ENCODE data around the gene ZNHIT3. TPM values are rescaled to one million over a fixed set of nuclear protein-coding genes. Genes with fewer than 3 reads are reported as not detected.

The ZNHIT3 gene
- total RNA-seq, result 30.5 and 43.0 TPM in 2 replicates

DNA sequence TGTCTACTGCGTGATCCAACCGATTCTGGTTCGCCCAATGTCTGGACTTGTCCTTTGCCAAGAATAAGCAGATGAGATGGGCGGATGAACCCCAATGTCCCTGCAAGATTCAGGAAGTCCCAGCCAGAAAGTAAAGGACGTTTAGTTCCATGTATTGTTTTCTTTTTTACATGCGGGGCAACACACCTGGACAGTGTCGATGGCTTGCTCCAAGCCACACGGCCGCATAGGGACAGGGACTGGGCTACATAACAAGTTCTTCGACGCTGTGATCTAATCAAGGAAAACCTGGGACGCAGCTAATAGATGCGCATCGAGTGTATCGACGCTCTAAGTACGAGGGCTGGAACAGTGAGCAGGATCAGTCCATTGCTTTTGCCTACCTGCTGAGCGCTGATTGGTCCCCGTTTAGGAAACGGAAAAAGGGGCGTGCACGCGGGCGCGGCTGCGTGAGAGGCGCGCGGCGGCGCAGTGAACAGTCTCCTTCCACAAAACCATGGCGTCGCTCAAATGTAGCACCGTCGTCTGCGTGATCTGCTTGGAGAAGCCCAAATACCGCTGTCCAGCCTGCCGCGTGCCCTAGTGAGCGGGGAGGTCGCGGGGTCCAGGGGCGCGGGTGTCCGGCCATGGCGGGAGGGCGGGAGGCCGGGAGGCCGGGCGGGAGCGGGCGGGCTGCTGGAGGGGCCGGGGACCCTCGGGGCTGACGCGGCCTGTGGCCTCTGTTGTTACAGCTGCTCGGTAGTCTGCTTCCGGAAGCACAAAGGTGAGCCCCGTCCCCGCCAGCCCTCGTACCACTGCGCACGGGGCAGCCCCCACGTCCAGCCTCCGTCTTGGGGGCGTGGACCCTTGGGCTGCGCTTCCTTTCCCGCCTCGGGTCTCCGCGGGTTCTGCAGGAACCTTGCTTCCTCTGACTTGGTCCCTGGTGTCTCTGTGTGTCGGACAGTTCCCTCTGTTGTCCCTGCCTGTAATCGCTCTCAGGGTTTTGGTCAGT is at the start of gene ZNHIT3:
Gene ZNHIT3 (plus strand): TSS at position 478 of the 991 bp plus-strand sequence. CDS start 19 bp downstream, at position 497.

DNA sequence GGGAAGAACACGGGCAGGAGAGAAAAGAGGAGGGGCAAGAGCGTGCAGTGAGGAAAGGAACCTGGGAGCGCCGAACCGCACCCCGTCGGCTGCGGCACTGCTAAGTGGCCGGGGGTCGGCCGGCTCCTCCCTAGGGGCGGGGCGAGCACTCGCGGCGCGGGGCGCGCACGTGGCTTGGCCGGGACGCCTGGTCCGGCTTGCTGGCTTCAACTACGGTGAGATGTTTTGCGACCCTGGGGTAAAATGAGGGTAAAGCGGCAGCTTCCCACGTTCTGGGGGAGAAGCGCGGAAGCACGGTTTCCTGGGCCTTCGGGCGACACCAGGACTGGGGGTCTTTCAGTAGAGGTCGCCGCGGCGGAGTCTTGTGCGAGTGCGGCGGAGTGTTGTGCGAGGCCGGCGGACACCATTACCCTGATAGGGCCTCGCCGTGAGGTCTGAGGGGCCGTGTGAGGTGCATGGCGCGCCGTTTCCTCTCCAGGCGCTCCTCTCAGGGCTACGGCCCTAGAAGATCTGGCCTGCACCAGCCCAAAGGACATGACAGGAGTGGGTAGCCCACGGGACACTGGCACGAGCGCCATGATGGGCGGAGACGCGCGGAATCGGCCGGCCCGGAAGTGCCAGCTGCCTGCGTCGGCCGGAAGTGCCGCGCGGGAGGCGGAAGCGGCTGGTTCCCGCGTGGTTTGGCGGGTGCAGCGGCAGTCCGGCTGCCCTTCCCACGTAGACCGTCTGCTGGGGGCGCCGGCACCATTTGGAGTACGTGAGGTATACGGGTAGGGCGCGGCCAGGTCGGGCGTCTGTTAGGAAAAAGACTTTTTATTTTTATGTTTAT is 48.6 kb downstream of the ZNHIT3 start, which contains the start of the genes MYO19 and PIGW:
Gene MYO19 (minus strand): TSS at position 29 of the 829 bp plus-strand sequence. CDS start 2,330 bp downstream, outside the sequence.
Gene PIGW (plus strand): TSS at position 148 of the 829 bp plus-strand sequence. CDS start 2,115 bp downstream, outside the sequence.

DNA sequence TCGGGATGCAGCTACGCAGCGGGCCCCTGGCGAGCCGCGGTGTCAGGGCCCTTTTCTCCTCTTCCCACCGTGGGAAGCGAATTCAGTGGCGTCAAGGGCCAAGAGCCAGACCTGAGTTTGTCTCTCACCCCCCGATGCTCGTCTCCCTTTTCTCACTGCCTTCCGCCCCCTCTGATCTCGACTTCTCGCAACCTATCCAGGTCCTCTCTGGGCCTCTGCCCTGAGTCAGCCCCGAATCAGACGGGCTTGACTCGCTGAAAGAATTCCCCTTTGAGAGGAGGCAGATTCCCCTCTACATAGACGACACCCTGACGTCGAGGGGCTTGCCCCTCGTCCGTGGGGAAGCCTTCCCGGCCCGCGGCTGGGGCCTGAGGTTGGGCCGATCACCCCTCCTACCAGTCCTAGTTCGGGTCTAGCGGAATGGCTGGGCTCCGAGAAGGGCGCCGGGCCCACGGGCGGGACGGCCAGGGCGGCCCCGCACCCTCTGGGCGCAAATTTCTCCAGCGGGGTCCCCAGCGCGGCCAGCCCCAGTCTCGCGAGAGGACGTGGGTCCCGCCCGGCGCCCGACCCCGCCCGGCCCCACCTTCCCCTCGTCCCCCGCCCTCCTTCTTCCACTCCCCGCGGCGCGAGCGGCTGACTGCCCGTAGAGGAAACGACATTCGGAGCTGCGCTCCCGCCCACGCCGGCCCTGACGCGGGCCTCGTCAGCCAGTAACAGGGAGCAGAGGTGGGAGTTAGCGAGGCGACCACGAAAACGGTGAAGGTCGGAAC is 58.0 kb downstream of the ZNHIT3 start, which contains the start of gene GGNBP2:
Gene GGNBP2 (plus strand): TSS at position 613 of the 770 bp plus-strand sequence. CDS start 806 bp downstream, outside the sequence.

Other genes with a start within 250 kb of the ZNHIT3 start
- not detected in 2 replicates for gene TBC1D3I, start 222.1 kb upstream of the ZNHIT3 start, total RNA-seq
- gene TBC1D3G, start 162.8 kb upstream of the ZNHIT3 start, total RNA-seq, result 0.89 and 1.5 TPM in 2 replicates
- gene TBC1D3H, start 98.2 kb upstream of the ZNHIT3 start, total RNA-seq, result not detected in 2 replicates
- gene MYO19, start 48.2 kb downstream of the ZNHIT3 start, total RNA-seq, result 34.0 and 44.1 TPM in 2 replicates
- gene PIGW, start 48.3 kb downstream of the ZNHIT3 start, total RNA-seq, result 10.9 and 14.8 TPM in 2 replicates
- gene GGNBP2, start 58.2 kb downstream of the ZNHIT3 start, total RNA-seq, result 28.6 and 33.6 TPM in 2 replicates
- gene DHRS11, start 105.2 kb downstream of the ZNHIT3 start, total RNA-seq, result 6.9 and 7.4 TPM in 2 replicates
- 7.0 and 7.3 TPM in 2 replicates for gene MRM1, start 114.9 kb downstream of the ZNHIT3 start, total RNA-seq

All from mammary microvascular endothelial cell (primary cell).